Stimulated activated CD8-positive, alpha-beta memory T cell treated with anti-CD3 and anti-CD28 coated beads, Interleukin-15, amount 100 ng/mL, for 4 hours (primary cell): ENCODE measurements around the gene ANO9.

Experiments
- DNase-seq, 2 donors: peaks; one replicate each; pipeline ENCODE4 v3.0.0-alpha.2; 2020; ENCODE audit warnings: low read depth in 2 of 2

Gene ANO9

DNA sequence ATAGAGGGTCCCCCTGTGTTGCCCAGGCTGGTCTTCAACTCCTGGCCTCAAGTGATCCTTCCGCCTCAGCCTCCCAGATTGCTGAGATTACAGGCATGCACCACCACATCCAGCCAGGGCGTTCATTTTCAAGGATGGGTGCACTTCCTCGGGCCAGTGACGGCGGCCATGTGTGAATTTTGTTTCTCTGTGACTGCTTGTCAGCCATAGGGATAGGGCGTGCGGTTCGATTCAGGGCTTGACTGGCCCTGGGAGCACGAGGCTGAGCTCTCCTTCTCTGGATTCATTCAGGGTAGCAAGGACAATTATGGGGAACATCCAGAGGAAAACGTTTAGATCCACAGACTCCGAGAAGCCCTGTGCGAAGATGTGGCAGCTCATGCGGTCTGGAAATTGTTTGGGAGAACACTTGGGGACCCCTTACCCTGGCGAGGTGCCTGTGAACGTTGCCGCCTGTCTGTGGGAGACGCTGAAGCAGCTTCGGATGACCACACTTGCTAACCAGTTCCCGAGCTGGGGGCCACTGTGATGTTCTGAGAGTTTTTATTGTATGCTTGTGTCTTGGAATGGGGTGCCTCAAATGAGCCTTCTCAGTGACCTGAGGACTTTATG is 11.2 kb upstream of the ANO9 start:
- no peak for DNase-seq

DNA sequence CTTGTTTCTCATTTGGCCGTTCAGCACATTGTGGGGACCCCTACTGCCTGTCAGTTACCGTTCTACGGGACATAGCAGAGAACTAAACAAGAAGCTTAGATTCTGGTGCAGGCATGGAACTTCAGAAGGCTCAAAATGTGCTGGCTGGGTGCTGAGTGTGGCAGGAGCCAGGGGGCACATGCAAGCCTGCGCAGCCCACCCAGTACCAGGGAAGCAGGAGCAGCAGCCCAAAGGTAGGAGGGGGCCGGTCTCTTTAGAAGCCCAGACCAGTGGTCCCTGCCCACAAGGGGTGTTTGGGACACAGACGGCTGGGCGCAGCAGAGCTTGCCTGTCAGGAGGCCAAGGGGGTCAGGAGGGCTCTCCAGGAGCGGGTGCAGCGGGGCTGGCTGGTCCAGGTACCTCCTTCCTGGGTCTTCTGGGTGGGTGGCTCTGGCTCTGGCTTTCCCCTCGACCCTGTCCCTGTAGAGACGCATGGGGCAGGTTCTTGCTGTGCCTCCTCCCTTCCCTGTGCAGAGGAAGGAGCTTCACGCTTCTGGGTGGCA is 10.5 kb upstream of the ANO9 start:
- DNase-seq: no peak

DNA sequence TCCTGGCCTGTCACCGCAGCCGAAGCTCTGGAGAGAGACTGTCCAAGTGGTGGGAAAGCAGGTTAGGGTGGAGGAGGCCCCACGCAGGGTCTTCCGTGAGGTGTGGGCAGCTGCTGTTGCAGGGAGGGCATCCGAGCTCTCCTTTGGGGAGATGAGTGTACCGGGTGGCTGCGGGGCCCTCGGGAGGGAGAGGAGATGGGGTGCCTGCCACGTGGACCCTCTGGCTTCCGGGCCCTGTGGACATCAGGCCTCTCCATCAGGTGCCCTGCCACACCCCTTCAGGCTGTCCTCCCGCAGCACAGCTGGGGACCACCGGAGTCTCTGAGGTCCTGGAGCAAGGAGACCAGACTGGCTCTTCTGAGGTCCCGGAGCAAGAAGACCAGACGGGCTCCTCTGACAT is 9.9 kb upstream of the ANO9 start:
- no peak for DNase-seq

DNA sequence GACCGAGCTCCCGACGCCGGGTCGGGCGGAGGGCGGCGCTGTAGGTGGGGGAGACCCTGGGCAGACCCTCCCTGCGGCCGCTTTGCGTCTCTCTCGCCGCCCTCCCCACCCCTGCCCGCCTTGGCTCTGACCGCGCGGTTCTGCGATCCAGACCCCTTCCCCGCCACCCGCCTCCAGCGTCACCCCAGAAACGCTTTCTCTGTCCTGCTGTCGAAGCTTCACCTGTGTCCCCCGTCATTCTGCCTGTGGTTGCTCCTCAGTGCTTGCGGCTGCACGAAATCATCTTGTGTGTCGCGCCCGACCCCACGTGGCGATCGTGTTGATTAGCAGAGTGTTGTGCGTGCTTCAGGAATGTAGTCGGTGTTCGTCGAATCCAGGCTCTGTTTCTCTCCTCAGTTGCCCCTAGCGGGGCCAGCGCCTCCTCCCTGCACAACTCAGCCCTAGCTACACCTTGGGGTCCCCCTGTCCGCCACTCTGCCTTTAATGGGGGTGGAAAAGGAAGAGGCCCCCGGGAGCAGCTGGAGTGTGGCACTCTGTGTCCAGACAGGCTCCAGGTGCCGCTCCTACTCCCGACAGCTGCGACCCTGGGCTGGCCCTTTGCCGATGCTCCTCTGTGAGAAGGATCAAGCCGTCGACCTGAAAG is 9.1 kb upstream of the ANO9 start:
- peak; percentile 62 to 74 for DNase-seq

DNA sequence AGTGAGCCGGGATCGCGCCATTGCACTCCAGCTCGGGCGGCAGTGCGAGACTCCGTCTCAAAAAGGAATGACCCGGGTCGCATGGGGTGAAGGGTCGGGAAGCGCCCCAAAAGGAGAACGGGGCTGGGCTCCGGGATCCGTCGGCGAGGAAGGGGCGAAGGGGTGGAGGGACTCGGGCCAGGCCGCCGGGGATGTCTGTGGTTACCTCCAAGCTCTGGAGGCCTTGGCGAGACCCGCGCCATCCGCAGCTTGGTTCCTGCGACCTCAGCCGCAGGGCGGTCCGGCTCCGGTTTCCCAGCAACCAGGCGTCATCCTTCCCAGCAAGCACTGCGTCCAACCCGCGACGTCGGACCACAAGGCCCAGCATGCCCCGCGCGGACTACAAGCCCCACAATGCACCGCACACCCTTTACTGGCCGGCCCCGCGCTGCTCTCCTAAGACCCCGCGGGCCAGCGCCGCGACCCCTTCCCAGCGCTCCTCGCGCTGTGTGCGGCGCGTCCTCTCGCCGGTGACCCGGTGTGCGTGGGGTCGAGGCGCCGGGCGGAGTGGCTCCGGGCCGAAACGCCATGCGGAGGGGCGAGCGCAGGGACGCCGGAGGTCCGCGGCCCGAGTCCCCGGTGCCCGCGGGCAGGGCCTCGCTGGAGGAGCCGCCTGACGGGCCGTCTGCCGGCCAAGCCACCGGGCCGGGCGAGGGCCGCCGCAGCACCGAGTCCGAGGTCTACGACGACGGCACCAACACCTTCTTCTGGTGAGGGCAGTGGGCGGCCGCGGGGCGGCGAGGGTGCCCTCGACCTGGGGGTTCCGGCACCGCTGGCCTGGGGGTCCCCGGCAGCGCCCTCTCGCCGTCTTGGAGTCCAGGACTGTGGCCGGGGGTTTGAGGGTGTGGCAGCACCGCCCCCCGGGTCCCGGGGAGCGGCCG is 8.3 kb upstream of the ANO9 start, which contains the start of gene PTDSS2:
TSS of gene PTDSS2 (plus strand) at position 391 of the 920 bp plus-strand sequence. CDS start at position 568, 177 bp downstream.
- peak; percentile 89 to 92 for DNase-seq

DNA sequence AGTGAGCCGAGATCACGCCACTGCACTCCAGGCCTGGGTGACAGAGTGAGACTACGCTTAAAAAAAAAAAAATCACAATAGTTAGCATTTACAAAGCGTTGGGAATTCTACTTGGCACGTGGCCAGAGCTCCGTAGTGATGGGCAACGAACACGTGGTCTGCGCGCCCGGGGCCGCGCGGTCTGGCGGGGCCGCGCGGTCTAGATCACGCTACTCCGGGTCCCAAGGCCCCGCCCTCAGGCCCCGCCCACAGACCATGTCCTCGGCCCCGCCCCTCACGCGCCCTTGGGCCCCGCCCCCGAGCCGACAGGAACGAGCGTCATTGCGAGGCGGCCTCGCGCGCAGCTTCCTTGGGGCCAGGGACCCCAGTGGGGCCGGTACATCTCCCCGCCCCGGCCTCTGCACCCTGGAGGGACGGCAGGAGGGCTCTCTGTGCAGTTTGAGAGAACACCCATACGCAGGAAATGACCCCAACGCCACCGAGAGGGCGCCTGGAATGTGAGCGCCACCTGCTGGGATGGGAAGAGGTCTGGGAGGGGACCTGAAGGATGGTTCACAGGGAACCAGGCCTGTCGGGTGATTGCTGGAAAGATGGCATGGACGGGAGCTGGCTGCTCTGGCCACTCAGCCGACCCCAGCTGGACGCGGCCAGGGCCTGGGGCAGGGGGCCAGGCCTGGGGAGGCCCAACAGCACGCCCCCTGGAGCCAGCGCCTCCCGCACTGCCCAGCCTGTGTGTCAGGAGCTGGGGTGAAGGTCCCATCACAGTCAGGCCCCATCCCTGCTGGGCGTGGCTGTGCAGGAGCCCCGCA is 6.3 kb upstream of the ANO9 start:
- DNase-seq: peak; percentile 85 to 90

DNA sequence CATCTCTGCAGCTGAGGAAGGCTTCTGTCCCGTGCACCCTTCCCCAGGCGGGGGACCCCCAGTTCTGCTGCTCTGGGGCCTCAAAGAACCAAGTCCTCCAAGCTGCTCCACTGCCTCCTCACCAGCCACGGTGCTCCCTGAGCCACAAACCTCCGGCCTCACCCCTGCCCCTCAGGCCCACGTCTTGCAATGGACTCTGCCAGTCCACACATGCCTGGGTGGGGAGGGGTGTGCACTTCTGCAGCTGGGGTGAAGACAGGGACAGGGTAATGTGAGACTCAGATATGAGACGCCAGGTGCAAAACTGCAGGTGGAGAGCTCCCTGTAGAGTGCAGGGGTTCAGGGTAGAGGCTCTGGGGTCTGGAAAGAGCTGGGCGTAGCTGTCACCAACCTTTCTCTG is 5.1 kb upstream of the ANO9 start:
- no peak for DNase-seq

DNA sequence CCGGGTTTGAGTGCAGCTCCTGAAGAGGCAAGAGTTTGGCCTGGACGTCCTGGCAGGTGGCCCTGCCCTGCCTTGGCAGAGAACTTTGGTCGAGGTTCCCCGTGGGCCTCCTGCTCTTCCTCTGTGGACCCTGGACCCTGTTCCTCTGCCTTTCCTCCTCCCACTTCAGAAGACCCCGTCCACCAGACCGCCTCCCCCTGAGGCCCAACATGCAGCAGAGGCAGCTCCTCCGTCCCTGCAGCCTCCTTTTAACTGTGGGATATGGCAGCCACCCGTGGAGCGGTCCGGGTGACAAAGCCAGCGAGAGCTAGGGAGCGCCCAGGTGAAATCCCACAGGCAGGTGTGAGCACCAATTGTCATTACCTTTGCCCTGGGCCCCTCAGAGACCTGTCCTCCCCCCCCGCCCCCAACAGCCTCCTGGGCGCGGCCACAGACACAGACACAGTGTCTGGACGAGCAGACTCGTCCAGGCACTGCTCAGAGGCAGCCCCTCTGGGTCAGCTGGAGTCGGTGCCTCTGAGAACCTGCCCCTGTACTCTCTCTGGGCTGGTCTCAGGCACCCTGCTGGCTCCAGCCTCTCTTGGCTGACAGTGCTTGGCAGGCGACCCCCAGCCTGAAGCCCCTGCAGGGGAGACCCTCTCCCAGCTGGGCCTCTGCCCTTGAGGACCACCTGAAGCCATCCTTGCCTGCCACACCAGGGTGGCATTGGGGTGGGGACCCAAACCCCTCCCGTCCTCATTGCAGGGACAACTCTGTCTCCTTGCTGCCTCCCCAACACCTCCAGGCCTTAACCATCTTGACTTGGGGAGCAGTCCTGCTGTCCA is 4.2 kb upstream of the ANO9 start:
- no peak for DNase-seq

DNA sequence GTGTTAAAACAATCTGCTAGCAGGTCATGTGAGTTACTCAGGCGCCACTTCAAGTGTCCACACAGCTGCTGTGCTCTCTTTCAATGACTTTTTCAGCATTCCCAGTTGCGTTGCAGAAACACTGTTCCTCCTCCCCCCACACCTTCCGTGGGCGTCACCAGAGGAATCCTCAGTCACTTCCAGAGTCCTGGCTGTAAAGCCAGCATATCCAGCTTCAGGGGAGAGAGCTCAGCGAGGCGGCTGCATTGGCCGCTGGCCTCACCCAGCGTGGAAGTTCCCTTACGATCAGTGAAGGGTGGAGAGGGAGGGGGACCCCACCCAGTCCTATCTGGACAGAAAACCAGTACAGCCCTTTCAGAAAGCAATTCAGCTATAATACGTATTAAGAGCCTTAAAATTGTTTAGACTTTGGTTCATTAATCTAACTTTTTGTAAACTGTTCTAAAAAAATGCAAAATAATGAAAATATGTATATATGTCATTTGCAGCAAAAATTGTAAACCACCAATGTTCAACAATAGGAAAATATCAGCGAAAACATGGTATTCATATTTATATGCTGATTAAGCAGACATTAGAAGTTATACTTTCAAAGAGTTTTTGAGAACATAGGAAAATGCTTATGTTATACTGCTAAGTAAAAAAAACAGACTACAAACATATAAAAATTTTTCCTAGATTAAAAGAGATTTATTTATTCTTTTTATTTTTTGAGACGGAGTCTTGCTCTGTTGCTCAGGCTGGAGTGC is 2.8 kb upstream of the ANO9 start:
- no peak for DNase-seq

DNA sequence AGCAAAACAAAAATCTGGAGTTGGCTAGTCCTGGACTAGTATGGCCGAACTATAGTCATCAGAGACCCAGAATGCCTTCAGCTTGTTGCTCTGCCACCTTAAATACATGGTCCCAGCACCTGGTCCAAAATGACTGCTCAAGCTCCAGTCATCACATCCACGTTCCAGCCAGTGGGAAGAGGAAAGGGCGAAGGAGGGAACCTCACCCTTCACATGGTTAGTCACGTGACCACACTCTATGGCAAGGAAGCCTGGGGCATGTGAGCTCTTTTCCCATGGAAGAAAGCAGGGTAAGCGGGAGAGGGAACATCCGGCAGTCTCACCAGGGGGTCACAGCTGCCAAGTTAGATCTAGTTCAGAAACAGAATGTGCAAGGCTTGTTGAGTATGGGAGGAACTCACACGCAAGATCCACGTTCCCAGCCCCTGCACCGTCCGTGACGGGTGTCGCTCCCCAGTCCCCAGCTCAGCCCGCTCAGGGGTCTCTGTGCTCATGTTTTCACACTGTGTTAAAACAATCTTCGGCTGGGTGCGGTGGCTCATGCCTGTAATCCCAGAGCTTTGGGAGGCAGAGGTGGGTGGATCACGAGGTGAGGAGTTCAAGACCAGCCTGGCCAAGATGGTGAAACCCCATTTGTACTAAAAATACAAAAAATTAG is 1.9 kb upstream of the ANO9 start:
- DNase-seq: no peak

DNA sequence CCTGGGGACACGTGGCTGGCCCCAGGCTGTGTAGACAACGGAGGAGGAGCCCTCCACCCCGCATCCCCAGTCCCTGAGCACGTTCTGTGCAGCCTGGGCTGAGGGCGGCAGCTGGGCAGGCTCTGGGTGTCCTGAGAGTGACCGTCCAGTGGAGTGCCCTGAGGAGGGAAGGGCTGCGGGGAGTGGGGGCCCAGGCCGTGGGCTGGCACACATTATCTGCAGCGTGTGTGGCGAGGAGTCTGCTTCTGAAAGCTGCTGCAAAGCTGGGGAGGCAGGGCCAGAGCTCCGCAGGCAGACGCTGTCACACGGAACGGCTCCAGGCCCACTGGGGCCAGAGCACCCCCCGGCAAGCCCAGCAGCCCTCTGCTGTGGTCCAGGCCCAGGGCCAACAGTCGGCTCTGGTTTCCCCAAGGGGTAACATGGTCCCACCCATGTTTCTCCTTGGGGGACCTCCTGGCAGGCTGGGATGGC is 835 bp upstream of the ANO9 start:
- DNase-seq: no peak

DNA sequence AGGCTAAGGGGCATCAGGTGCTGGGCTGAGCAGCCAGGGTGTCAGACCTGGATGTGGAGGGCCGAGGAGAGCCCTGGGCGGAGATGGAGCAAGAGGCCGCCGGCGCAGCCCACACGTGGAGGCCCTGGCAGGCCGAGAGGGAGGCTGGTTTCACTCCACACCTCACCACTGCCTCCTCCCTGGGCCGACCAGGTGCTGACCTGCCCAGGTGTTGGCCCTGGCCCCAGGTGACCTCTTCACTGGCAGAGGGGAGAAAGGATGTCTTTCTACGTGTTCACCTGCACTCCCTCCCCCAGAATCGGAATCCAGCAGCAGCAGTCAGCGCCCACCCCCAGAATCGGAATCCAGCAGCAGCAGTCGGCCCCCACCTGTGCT is 781 bp downstream of the ANO9 start:
- no peak for DNase-seq

DNA sequence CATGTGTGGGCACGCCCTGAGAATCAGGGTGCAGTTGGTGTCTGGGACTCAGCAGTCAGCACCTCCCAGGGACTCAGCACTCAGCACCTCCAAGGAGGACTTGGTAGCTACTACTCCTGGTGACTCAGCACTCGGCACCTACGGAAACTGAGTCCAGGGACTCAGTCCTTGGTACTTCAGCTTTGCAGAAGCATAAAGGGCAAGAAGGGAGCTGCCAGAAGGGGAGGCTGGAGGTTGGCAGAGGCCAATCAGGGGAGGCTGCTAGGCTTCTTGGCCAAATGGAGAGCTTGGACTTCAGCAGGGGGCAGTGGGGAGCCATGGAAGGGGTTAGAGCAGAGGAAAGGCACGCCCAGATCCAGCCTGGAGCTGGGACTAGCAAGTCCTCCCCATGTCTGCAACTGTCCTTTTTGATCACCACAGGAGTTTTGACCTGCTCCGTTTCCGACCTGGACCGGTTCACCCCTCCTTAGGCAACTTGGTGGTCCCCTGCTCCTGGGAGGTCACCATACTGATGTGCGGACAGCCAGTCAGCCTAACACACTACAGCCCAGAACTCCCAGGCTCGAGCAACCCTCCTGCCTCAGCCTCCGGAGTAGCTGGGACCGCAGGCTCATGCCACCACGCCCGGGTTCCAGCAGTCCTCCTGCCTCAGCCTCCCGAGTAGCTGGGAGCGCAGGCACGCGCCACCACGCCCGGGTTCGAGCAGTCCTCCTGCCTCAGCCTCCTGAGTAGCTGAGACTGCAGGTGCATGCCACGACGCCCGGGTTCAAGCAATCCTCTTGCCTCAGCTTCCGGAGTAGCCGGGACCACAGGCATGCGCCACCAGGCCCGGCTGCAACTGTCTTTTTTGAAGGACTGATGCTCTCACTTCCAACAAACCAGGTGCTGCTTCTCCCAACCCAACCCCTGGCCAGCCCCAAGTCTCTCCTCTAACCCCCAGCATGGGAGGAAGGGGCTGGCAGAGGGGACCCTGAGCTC is 1.5 kb downstream of the ANO9 start:
- DNase-seq: no peak

DNA sequence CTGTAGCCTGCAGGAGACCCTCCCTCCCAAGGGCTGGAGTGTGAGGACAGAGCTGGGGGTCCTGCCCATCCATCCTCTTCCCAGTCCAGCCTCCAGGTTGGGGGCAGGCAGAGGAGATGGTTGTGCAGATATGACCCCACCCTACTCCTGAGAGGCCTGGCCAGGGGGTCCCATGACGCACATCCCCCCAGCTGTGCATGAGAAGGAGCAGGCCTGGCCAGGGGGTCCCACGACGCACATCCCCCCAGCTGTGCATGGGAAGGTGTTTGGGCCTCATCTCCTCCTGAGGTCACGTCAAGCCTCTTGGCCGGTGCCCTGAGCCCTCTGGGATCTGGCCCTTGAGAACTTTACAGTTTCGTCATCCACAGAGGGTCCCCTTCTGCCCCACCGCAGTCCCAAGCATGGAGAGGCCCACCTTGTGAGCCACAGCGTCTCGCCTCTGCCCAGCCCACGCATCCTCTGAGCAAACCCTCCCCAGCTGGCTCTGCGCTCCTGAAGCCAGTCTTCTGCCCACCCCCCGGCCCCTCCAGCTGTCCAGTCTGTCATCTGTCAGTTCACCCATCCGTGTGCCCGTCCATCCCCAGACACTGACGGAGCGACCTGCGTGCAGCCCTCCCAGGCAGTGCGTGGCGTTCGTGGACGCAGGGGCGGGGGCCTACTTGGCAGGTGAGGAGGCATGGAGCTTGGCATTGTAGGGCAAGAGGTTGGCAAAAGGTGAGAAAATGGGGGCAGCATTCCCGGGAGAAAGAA is 2.3 kb downstream of the ANO9 start:
- no peak for DNase-seq

DNA sequence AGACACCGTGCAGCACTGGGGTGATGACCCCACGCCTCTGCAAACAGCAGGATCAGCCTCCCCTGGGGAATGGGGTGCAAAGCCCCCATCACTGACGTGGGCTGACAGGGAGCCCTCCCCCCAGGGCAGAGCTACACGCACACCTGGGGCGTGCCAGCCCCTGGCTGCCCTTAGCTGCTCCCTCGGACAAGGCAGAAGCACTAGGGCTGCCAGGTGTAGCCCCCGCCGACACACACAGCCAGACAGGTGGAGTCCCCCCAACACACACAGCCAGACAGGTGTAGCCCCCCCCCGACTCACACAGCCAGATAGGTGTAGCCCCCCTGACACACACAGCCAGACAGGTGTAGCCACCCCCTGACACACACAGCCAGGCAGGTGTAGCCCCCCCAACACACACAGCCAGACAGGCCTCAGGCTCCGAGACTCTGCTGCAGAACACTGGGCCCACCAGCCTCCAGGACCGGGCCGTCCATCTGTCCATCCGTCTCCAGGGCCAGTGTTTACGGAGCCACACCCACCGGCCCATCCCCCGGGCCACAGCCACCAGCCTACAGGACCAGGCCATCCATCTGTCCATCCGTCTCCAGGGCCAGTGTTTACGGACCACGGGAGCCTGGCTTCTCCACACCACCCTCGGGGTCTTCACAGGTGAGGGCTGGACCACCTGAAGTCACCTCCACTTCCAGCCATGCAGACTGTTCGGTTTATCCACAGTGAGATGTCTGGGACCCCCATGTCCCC is 3.5 kb downstream of the ANO9 start:
- no peak for DNase-seq

DNA sequence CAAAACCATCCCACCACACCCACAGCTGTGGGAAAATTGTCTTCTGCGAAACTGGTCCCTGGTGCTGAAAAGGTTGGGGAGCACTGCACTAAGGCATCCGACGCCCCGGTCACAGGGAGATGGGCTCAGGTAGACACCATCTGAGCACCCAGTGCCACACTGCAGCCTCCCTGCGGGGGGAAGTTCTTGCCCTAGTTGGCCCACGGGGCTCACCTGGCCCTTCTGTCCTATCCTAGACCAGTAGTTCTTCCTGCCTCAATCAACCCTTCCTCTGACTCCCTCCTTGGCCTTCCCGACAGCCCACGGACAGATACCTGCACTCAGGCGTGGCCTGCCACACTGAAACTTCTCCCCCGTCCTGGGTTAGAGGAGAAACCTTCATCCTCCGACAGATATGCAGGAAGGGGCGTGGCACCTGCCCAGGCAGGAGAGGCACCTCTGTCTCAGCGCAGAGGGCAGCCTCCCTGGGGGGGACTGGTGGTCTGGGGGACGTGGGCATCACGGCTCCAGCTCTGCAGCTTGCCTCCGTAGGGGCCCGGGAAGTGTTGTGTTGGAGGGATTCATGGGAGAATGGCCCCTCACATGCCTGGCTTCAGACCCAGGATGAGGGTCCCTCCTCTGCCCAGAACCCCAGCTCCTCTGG is 4.5 kb downstream of the ANO9 start:
- no peak for DNase-seq
